ENCODE measurements around the gene OGA. TPM values are rescaled to one million over a fixed set of nuclear protein-coding genes. Genes with fewer than 3 reads are reported as not detected.
A peak's percentile ranks its signal among the peaks of the same experiment; 100 is the strongest.

Gene OGA
- total RNA-seq, 3 donors from 2014 or later (not counting 1 experiment from before 2014, with no cell fraction given), result 427 to 488 (median 481) TPM

DNA sequence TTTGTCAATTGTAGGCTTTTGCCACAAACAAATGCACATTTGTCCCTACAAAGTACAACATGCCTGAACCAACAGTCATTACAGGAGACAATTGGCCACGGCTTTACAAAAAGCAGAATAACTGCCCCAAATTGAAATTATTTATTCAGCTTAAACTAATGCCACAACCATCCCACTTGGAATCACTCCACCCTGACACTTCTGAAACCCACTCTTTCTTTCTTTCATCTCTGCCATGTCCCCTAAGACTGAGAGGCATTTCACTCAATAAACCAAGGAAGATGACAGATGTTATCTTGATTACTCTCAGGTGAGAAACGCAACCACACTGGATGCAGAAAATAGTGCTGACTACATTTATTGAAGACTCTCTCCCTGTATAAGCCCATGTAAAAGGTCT, 32.4 kb downstream of the OGA start:
- Mint-ChIP-seq H3K4me3 (no peak overlapping the region), H3K9me3 (no peaks in the 10 kb centered on the region), H3K36me3 (peaks cover 12% of the 10 kb centered on the region), H3K27ac (peak overlapping the region; percentile 93 to 96), H3K4me1 (peaks cover 40 to 41% of the 10 kb centered on the region in 2 donors), H3K27me3 (ENCODE audit: low read depth in 2 of 2) (no peaks in the 10 kb centered on the region)
- no peak overlapping the region for H3K4me3 ChIP-seq (ENCODE audit: low read length)
- no peak overlapping the region for H3K27ac ChIP-seq (ENCODE audit: low read length)
- intact Hi-C loops (cut with micrococcal nuclease), result no loop called here
- DNase-seq (no peak), ATAC-seq (no peak)
- no peaks in the 10 kb centered on the region for H3K9me3 ChIP-seq (ENCODE audit: control insufficient read depth, insufficient read depth, low read length)
- 95% methylated on average over 2 of the region's 2 CpGs for WGBS (ENCODE audit: insufficient coverage)
- H3K36me3 ChIP-seq (ENCODE audit: control insufficient read depth, insufficient read depth, low read length), result peaks cover 47% of the 10 kb centered on the region
- H3K4me1 ChIP-seq (ENCODE audit: control insufficient read depth, insufficient read depth, low read length), result peaks cover 31% of the 10 kb centered on the region
- H3K27me3 ChIP-seq (ENCODE audit: control insufficient read depth, insufficient read depth, low read length), result no peaks in the 10 kb centered on the region
- TF ChIP-seq, protein P1, sequence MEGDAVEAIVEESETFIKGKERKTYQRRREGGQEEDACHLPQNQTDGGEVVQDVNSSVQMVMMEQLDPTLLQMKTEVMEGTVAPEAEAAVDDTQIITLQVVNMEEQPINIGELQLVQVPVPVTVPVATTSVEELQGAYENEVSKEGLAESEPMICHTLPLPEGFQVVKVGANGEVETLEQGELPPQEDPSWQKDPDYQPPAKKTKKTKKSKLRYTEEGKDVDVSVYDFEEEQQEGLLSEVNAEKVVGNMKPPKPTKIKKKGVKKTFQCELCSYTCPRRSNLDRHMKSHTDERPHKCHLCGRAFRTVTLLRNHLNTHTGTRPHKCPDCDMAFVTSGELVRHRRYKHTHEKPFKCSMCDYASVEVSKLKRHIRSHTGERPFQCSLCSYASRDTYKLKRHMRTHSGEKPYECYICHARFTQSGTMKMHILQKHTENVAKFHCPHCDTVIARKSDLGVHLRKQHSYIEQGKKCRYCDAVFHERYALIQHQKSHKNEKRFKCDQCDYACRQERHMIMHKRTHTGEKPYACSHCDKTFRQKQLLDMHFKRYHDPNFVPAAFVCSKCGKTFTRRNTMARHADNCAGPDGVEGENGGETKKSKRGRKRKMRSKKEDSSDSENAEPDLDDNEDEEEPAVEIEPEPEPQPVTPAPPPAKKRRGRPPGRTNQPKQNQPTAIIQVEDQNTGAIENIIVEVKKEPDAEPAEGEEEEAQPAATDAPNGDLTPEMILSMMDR (IDR thresholded peaks at IDR 0.05), result no peak

DNA sequence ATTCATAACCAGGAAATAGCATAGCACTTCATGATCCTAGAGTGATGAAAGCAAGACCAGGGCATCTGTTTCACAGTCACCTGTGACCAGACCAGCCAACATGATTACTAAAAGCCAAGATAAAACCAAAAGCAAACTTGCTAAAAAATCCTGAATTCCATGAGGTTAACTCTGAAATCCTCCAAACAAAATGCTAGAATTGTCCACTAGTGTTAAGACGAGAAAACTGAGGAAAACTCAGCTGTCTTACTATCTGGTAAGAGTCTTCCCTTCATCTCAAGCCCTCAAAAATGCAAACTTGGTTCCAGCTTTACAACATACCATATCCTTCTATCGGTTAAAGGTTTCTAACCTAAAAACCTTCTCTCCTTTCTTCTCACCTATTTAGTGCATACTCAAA, 33.7 kb downstream of the OGA start:
- H3K27me3 Mint-ChIP-seq (ENCODE audit: low read depth in 2 of 2), result no peaks in the 10 kb centered on the region
- H3K4me1 Mint-ChIP-seq, result peaks cover 45 to 48% of the 10 kb centered on the region in 2 donors
- Histone ChIP-seq H3K27ac (ENCODE audit: low read length) (no peak overlapping the region), H3K36me3 (ENCODE audit: control insufficient read depth, insufficient read depth, low read length) (peaks cover 40% of the 10 kb centered on the region), H3K4me3 (ENCODE audit: low read length) (no peak overlapping the region), H3K4me1 (ENCODE audit: control insufficient read depth, insufficient read depth, low read length) (peaks cover 43% of the 10 kb centered on the region), H3K9me3 (ENCODE audit: control insufficient read depth, insufficient read depth, low read length) (no peaks in the 10 kb centered on the region), H3K27me3 (ENCODE audit: control insufficient read depth, insufficient read depth, low read length) (no peaks in the 10 kb centered on the region)
- H3K27ac Mint-ChIP-seq, result peak overlapping the region; percentile 93 to 96
- H3K36me3 Mint-ChIP-seq, result peaks cover 12% of the 10 kb centered on the region
- H3K9me3 Mint-ChIP-seq, result no peaks in the 10 kb centered on the region
- no peak for DNase-seq
- WGBS (ENCODE audit: insufficient coverage), result 96% methylated on average over 2 of the region's 2 CpGs
- intact Hi-C loops (cut with micrococcal nuclease), result loop anchor here (5.0 kb wide), 1 partner anchor 288 kb away; no protein-coding TSS in a partner anchor
- H3K4me3 Mint-ChIP-seq, result peak overlapping the region; percentile 100
- TF ChIP-seq, protein P1 (IDR thresholded peaks at IDR 0.05), result no peak
- no peak for ATAC-seq

DNA sequence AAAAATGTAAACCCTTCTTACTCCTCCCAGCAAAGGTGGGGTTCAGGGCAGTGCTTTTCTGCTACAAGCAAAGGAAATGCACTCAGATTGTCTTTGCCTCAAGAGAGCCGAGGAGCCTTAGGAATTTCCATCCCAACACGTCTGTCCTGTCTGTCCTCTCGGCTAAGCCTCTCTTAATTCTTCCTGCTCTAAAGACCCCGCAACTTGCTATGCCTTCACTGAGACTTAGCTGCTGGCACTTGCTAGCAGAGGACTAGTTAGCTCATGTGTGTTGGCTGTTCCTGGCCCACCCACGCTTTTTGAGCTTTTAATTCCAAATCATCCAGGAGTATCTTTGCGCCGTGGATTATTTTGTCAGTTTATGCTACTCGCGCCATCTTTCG, 34.5 kb downstream of the OGA start:
- TF ChIP-seq, protein P1 (IDR thresholded peaks at IDR 0.05), result no peak

More for the DNA sequence above, 34.5 kb downstream of the OGA start:
- H3K36me3 ChIP-seq (ENCODE audit: control insufficient read depth, insufficient read depth, low read length), result peaks cover 34% of the 10 kb centered on the region
- H3K27me3 Mint-ChIP-seq (ENCODE audit: low read depth in 2 of 2), result peaks cover 6% of the 10 kb centered on the region in 2 donors
- no peaks in the 10 kb centered on the region for H3K9me3 ChIP-seq (ENCODE audit: control insufficient read depth, insufficient read depth, low read length)
- H3K4me3 ChIP-seq (ENCODE audit: low read length), result peak overlapping the region; percentile 77
- no peak for ATAC-seq
- intact Hi-C loops (cut with micrococcal nuclease), result loop anchor here (1.0 to 5.0 kb wide), 3 partner anchors 35 to 571 kb away; partner anchors contain the start of gene OGA
- peak overlapping the region; percentile 93 to 96 for H3K27ac Mint-ChIP-seq
- H3K36me3 Mint-ChIP-seq, result peaks cover 12% of the 10 kb centered on the region
- no peaks in the 10 kb centered on the region for H3K9me3 Mint-ChIP-seq
- H3K4me1 ChIP-seq (ENCODE audit: control insufficient read depth, insufficient read depth, low read length), result peaks cover 52% of the 10 kb centered on the region
- H3K4me3 Mint-ChIP-seq, result peak overlapping the region; percentile 100
- H3K27ac ChIP-seq (ENCODE audit: low read length), result peak overlapping the region; percentile 70
- 81% methylated on average over 10 of the region's 10 CpGs for WGBS (ENCODE audit: insufficient coverage)
- no peak for DNase-seq
- H3K4me1 Mint-ChIP-seq, result peaks cover 54 to 56% of the 10 kb centered on the region in 2 donors
- H3K27me3 ChIP-seq (ENCODE audit: control insufficient read depth, insufficient read depth, low read length), result peaks cover 3% of the 10 kb centered on the region

All from natural killer cell (primary cell).